Activated naive CD4-positive, alpha-beta T cell treated with Interleukin-2 at 50 U/mL for 16 hours (primary cell): ENCODE measurements around the gene APOL4.
A peak's percentile ranks its signal among the peaks of the same experiment; 100 is the strongest.
"Not testable (repeated sequence)": the region's sequence is repeated elsewhere in the genome, so short reads cannot be mapped to it uniquely, and the experiment has no call there.

Experiments
- DNase-seq: peaks from one replicate; pipeline ENCODE4 v3.0.0-alpha.2; 2020

The APOL4 gene, protein sequence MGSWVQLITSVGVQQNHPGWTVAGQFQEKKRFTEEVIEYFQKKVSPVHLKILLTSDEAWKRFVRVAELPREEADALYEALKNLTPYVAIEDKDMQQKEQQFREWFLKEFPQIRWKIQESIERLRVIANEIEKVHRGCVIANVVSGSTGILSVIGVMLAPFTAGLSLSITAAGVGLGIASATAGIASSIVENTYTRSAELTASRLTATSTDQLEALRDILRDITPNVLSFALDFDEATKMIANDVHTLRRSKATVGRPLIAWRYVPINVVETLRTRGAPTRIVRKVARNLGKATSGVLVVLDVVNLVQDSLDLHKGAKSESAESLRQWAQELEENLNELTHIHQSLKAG

DNA sequence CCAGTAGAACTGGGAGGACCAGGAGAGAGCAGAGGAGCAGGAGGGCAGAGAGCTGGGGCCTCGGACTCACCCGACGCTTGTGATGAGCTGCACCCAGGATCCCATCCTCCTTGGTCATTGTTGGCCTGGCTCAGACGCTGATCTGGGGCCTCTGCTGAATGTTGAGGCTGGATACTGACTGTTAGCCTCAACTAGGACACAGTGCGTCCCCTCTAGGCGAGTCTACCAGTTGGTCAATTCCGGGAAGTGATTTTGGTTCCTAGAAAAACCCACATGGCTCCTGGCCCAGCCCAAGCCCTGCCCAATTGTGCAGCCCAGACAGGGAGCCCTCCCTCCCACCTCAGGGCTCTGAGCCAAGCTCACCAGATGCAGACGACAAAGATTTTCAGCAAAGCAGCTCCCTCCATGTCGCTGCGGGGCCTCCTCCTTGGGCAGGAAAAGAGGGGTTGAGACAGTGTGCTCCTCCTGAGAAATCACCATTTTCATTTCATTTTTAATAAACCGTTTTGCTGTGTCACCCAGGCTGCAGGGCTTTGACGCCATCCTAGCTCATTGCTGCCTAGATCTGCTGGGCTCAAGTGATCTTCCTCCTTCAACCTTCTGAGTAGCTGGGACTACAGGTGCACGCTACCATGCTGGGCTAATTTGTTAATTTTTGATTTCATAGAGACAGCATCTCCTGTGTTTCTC is at the start of gene APOL4:
Gene APOL4 (minus strand): TSS at position 180 of the 690 bp plus-strand sequence. CDS start 75 bp downstream, at position 105.
- no peak for DNase-seq

DNA sequence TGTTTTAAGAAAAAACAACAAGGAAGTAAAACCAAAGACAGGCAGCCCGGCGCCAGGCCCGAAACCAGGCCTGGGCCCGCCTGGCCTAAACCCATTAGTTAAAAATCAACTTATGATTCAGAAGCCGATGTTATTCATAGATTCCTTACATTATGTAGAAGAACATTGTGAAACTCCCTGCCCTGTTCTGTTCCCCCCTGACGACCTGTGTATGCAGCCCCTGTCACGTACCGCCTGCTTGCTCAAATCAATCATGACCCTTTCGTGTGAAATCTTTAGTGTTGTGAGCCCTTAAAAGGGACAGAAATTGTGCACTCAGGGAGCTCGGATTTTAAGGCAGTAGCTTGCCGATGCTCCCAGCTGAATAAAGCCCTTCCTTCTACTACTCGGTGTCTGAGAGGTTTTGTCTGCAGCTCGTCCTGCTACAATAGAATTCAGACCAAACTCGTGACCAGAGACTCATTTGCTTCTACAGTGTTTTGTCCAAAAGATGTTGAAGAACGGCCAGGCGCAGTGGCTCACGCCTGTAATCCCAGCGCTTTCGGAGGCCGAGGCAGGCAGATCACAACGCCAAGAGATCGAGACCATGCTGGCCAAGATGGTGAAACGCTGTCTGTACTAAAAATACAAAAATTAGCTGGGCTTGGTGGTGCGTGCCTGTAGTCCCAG is 48.8 kb upstream of the APOL4 start:
- not testable (repeated sequence) for DNase-seq

GRCh38 chr22:36249160-36249559 is 47.6 kb upstream of the APOL4 start:
- no peak for DNase-seq

- no peak for DNase-seq
Observed at GRCh38 chr22:36247955-36248354, 46.3 kb upstream of the APOL4 start.

DNA sequence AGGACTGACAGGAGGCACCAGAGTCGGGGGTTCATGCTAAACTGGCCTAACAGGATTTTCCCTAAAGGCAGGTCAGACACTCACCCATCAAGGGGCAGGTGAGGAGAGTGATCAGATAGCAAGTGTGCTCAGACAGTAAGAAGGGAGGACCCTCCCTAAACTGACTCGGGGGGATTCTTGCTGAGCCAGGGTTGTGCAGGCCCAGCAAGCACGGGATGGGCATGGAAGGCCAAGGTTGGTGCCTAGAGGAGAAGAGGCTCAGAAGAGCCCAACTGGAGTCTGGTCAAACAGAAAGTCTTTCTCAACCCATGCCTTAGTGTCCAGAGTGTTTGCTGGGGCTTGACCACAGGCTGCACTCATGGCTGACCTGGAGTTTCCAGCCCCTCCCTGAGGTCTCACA is 45.1 kb upstream of the APOL4 start:
- no peak for DNase-seq

DNA sequence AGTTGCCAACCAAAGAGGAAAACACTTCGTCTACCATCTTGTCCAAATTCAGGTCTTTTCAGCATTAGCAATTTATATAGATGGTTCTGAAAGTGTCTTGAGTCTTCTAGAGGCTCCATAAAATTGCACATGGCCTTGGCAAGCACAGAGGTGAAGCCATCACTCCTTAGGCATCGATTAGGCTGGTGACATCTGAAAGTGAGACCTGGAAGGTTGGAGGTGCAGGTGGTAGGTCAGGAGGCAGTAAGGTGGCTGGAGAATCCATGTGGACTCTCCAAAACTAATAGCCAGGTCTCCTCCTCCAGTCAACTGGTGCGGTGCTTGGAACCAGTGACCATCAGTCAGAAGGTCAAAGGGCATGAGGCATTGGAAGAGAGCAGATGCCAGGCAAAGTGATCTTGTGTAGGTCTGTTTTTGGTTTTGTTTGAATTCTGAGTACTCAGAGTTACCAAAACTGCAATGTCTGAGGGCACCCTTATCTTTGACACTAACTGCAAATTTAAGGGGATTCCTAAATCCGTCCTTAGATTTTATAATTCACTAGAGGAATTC is 44.3 kb upstream of the APOL4 start:
- DNase-seq = no peak

- DNase-seq = no peak
Observed at GRCh38 chr22:36244522-36245391, 43.1 kb upstream of the APOL4 start.

DNA sequence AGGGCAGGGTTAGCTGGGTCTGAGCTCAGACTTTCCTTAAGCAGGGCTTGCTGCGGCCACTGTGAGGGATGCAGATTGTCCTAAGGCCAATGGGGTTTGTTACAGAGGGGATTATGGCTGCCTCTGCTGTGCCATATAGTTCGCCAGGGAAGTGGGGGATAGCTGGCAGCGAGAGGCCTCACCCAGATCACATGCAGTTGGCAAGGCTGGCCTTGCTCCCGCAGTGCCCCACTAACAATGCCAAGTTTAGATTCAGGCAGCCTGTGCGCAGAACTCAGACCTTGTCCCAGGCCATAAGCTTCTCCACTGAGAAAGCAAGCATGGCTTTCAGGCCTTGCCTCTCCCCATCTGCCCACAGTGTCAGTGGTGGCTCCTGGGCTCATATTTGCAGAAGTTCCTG is 42.4 kb upstream of the APOL4 start:
- no peak for DNase-seq

DNA sequence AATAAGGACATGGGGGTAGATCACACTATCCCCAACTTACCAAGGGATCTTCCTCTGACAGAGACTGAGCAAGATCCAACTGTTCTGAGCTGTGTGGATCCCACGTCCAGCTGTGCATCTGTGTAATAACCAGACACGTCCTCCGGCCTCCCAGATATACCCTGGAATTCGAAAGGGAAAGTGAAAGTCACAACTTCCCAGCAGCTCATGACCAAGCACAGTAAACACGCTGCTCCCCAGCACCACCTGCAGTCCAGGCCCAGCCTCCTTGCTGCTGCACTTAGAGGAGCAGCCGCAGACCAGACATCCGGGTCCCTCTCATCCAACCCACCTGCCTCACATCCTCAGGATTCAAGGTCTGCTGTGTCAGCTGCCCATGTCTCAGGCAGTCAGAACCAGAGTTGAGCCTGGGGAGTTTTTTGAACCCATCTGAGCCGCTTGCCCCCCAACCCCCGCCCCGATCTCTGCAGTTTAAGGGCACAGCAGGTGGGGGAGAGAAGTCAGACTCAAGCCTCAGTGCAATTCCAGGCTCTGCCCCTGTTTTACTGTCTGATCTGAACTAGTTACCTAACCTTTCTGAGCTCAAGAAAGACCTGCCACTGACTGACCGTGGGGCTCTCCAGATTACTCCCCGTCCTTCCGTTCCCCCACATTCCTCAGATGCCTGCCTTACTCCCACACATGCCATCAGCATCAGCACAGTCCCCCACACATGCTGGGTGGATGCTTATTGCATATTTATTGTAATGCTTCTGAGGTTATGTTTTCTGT is 38.0 kb upstream of the APOL4 start, which contains the start of gene APOL2:
Gene APOL2 (minus strand): TSS at position 127 of the 771 bp plus-strand sequence. CDS start 6,365 bp downstream, outside the sequence.
- DNase-seq = peak; percentile 84

DNA sequence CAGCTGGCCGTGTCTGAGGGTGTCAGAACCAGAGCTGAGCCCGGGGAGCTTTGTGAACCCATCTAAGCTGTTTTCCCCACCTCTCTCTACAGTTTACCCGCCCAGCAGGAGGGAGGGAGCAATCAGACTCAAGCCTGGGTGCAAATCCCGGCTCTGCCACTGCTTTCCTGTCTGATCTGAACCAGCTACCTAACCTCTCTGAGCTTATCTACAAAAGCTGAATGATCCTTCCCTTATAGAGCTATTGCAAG is 37.5 kb upstream of the APOL4 start:
- DNase-seq = peak; percentile 27

GRCh38 chr22:36238373-36239149 is 37.0 kb upstream of the APOL4 start:
- no peak for DNase-seq

- DNase-seq = peak; percentile 26
Observed at GRCh38 chr22:36237462-36238372, 36.1 kb upstream of the APOL4 start.

GRCh38 chr22:36236388-36237319 is 35.0 kb upstream of the APOL4 start:
- no peak for DNase-seq

DNA sequence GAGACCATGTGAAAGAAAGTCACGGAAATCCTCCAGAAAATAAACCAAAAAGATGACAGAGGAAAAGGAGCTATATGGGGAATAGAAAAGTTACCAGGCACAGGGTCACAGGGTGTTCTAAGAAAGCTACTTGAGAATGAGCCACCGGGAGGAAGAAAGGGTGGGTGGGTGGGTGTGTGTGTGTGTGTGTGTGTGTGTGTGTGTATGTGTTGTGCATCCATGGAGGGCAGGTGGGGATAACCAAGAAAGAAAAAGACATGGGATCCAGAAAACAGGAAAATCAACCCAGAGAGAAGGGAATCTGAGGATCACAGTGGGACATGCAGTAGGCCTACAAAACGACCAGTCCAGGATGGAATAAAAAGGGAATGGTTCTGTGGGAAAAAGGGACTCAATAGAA is 34.0 kb upstream of the APOL4 start:
- no peak for DNase-seq

- DNase-seq = no peak
Observed at GRCh38 chr22:36234919-36235318, 33.3 kb upstream of the APOL4 start.

DNA sequence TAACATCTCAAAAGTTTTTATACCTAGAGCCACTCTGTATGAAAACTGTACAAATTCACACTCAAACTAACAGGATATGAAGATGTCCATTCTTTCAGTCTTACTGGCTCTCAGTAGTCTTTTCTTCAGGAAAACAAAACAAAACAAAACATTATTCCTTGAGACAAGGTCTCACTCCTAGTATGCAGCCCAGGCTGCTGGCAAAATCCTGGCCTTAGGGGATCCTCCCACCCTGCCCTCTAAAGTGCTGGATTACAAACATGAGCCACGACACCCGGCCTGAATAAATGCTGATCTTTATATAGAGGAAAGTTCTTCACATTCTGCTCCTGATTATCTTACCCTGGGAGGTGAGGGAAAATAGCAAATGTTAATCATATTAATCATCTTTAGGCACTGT is 32.6 kb upstream of the APOL4 start:
- no peak for DNase-seq

DNA sequence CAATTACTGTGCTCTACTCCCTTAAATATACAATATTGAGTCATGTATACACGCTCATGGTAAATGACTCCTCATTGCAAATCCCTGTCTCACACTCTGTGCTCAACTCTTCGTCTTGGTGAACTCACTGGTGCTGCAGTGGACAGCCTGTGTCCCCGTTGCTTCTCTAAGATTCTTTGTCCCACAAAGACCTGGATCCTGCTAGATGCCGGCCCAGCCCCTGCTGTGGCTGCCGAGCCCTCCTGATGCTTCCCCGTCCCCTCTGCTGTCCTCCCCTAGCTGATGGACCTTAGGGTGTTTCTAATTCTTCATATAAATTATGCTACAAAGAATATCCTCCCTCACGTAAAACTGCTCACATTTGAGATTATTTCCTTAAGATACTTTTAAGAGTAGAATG is 32.2 kb upstream of the APOL4 start:
- DNase-seq = no peak

DNA sequence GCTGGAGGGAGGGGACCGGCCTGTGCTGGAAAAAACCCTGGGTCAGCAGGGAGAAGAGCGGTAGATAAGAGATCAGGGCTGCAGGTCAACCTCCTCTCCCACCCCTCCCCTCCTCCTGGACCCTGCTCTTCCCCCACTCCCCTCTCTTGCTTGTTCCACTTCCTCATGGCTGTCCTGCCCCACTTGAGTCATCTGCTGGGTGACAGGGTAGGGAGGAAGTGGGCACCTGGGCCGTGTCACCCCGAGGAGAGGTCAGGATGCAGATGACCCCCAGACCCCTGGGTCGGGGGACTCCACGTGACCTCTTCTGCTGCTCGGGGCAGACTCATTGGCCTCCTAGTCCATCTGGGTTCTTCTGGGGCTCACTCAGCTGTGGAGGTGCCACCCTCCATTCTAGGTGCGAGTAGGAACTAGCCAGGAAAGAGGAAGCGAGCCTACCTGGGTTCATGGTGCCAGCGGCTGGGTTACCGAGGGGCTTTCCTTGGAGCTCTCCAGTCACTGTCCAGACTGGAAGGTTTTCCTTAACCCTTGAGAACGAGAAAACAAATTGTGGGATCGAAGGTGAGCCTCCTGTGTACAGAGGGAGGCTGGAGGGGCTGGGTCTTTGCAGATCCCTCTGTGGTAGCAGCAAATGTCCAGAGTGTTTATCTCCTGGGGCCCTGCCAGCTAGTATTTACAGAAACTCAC is 31.2 kb upstream of the APOL4 start:
- DNase-seq = no peak
